ENCODE data around the gene HELZ2.

The HELZ2 gene

DNA sequence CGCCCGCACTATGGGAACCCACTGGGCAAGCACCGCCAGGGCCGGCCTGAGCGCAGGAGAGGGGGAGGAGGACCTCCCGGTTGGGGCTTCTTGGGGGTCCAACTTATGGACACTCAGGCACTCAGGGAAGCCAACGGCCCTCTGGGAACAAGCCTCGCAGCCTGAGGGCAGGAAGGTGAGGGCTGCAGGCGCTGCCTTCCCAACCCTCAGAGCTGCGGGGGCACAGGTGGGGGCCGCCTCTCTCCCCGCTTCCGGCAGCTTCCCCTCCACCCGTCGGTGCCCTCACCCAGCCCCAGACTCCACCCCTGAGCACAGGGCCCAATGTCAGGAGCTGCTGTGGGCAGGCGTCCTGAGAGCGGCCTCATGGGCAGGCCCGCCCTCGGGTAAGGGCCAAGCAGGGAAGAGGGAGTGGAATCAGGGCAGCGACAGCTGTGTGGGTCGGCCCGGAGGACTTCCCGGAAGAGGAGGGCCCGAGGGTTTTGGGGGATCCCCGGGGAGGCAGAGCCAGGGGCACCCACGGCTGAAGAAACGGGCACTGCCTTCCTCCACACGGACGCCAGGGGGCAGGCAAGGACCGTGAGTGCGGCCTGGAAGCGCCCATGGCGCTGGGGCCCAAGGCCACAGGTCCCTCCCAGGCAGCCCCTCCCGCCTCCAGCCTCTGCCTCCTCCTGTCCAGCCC lies 36.4 kb downstream of the HELZ2 start:
- peak; percentile 58 for DNase-seq

GRCh38 chr20:63536997-63537524 lies 37.0 kb downstream of the HELZ2 start, which contains the start of gene PTK6:
TSS of gene PTK6 (minus strand) at chr20:63537376. CDS start at chr20:63537314, 62 bp downstream.
- DNase-seq: no peak

GRCh38 chr20:63536241-63536977 lies 37.6 kb downstream of the HELZ2 start:
- no peak for DNase-seq

GRCh38 chr20:63534831-63535651 lies 39.0 kb downstream of the HELZ2 start:
- DNase-seq: no peak

DNA sequence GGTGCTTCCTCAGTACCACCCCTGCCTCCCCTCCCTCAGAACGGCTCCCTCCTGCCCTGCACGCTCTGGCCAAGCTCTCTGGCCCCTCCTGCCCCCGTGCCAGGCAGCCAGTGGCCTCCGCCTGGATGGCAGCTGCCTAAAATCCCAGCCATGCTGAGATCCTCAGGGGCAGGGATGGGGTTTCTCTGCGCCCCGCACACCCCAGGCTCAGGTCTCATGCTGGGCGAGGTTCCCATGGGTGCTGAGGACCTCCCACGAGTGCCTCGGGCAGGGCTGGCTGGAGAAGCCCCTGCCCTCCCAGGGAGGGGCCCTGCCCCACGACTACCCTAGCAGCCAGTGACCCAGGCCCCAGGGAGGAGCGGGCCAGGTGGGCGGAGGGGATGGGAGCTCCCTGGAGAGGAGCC lies 39.6 kb downstream of the HELZ2 start:
- no peak for DNase-seq

DNA sequence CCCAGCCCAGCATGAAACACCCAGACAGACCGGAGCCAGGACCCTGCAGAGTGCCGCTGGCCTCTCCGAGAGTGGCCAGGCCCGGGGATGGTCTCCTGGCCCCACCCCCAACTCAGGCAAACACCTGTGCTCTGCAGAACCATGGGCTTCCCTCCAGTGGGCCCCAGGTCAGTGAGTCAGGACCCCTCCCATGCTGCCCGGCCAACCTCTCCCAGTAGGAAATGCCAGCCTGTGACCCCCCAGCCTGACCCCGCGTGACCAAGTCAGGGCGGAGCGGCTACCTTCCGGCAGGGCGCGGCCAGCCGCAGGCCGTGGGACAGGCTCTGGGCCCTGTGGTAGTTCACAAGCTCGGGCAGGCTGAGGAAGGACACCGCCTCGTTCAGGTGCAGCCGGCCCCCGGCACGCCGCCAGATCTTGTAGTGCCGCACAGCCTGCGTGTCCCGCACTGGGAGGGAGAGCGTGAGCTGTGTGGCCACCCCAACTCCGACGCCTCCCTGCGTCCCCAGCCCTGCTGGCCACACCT lies 40.1 kb downstream of the HELZ2 start:
- DNase-seq: no peak

- no peak for DNase-seq
Observed at GRCh38 chr20:63533388-63533787, 40.7 kb downstream of the HELZ2 start.

GRCh38 chr20:63532449-63532971 lies 41.5 kb downstream of the HELZ2 start:
- DNase-seq: no peak

DNA sequence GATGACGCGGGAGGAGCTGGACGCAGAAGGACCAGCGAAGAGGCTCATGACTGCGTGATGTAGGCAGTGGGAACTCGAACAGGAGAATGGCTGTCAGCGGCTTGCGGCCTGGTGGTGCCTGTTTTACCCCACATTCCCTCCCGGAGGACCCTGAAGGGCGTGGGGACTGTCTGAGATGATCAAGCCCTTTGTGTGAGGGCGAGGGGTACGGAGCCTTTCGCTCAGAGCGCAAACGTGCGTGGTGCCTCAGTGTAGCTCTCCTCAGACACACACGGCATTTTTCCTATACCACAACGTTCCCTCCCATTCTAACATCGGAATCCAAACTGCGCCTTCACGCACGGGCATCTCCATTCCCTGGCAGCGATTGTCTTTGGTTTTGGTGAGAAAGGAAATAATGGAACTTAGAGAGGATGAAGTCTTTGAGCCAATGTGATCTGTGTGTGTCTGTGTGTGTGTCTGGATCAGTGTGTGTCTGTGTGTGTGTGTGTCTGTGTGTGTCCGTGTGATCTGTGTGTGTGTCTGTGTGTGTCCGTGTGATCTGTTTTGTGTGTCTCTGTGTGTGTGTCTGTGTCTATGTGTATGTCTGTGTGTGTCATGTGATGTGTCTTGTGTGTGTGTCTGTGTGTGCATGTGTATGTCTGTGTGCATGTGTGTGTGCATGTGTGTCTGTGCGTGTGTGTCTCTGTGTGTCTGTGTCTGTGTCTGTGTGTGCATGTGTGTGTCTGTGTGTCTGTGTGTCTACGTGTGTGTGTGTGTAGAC lies 42.2 kb downstream of the HELZ2 start:
- DNase-seq: no peak

DNA sequence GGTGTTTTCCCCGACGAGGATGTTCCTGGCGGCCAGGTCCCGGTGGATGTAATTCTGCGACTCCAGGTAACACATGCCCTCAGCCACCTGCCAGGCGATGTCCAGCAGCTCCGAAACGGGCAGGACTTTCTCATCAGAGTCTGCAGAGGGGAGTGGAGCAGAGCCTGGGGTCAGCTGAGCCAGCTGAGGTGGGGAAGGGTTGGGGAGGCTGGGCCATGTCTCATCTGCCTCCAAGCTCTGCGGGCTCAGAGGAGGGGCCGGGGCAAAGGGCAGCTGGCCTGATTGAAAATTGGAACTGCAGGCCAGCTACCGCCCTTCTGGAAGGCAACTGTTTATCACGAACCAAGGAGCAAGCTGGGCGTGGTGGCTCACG lies 43.3 kb downstream of the HELZ2 start:
- no peak for DNase-seq

DNA sequence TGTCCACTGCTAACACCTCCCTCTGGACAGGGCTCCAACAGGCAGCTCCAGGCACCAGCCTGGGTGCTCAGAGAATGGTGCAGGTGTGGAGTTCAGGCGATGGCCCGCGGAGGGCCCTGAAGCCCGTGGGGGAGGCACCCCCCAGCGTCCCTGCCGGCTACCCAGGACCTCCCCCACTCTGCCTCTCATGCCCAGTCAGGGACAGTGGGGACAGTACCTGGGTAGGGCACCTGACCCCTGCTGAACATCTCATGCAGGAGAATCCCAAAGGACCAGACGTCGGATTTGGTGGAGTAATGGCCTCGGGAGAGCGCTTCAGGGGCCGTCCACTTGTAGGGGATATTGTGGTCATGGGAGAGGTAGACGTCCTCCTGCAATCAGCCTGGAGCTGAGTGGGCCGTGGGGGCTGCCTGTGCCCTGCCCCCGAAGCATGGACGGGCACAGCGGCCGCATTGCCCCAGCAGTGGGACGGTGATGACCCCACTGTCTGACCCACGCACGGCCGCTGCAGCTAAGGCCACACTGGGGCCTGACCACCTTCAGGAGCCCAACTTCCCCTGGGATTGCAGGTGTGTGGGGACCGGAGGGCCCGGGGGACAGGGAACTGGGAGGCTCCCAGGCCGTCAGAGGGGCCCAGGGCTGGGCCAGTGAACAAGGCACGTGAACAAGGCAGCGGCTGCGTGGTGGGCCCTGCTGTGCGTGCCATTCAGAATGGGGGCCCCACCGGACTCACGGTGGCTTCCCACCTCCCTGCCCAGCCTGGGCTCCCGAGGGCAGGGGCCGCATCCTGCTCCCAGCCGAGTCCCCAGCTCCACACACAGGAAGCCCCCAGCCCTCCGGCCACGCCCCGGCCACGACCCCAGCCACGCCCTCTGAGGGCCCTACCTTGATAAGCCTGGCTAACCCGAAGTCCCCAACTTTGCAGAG lies 43.9 kb downstream of the HELZ2 start:
- DNase-seq: no peak

DNA sequence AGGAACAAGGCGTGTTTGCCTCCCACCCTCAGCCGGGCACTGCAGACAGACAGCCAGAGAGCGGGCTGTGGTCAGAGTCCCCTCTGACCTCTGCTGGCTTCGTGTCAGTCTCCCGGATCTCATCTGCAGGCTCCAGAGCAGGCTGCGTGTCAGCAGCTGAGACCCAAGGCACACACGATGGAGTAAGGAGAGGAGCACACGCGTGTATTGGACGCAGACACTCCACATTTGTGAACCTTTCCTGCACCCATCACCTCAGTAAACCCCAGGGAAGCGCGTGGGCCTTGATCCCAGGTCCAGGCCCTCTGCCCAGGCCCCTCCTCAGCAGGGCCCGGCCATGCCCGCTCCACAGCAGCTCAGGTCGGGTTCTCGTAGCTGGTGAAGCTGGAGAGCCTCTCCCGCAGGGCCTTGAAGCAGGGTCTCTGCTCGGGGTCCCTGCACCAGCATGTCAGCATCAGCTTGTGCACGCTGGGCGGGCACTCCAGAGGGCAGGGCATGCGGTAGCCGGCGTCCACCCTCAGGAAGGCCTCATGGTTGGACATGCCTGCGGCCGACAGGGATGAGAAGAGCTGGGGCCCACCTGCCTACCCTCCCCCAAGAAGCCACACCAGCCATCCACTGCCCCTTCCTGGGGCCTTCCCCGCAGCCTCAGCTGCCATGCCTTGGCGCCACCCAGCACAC lies 44.7 kb downstream of the HELZ2 start:
- DNase-seq: no peak

DNA sequence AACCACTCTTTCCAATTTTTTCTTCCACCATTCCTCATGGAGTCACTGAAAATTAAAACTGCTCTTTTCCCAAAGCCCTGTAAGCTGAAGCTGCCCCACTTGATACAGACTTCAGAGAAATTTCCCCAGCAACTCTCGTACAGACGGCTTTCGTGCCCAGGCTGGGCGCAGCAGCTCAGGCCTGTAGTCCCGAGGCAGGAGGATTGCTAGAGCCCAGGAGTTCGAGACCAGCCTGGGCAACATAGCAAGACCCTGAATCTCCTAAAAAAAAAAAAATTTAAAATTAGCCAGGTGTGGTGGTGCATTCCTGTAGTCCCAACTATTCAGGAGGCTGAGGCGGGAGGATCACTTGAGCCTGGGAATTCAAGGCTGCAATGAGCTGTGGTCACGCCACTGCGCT lies 46.9 kb downstream of the HELZ2 start:
- DNase-seq: no peak

- DNase-seq: no peak
Observed at GRCh38 chr20:63525971-63526370, 48.1 kb downstream of the HELZ2 start.

DNA sequence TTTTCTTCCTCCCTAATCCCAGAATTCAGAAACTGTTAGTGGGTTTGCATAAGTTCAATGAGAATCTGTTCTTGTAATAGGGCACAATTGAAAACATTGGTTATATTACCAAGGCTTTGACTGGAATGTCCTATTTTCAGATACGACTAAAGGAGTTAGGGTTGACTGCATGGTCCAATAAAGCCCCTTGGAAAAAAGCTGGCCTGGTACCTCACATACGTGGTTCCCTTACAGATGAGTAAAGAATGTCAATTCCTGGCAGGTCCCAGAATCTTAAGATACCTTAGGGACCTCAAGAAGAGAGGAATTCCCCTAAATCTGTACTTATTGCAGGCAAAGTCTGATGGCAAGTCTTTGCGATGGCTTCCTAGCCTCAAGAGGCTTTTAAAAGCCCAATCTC lies 48.9 kb downstream of the HELZ2 start:
- no peak for DNase-seq
